KBM-7 (cell line): ENCODE results near the gene PLEKHN1.

ENCODE experiments used
- DNase-seq: peaks from one replicate; pipeline ENCODE4 v3.0.0-alpha.2; 2015
- in situ Hi-C: fragments of 300-500 bp; cut with MboI; formaldehyde crosslinking; loops from 2 replicates; pipeline ENCODE4 v1.14.3; 2020; ENCODE audit warnings: low sequenced_read_pairs, low pct_unique_long_range_greater_than_20kb, mixed read lengths

Gene PLEKHN1

GRCh38 chr1:929712-930632 lies 36.3 kb upstream of the PLEKHN1 start:
- in situ Hi-C loops = no loop called here
- DNase-seq = no peak

GRCh38 chr1:930633-931138 lies 35.6 kb upstream of the PLEKHN1 start:
- DNase-seq = no peak
- in situ Hi-C loops = no loop called here

DNA sequence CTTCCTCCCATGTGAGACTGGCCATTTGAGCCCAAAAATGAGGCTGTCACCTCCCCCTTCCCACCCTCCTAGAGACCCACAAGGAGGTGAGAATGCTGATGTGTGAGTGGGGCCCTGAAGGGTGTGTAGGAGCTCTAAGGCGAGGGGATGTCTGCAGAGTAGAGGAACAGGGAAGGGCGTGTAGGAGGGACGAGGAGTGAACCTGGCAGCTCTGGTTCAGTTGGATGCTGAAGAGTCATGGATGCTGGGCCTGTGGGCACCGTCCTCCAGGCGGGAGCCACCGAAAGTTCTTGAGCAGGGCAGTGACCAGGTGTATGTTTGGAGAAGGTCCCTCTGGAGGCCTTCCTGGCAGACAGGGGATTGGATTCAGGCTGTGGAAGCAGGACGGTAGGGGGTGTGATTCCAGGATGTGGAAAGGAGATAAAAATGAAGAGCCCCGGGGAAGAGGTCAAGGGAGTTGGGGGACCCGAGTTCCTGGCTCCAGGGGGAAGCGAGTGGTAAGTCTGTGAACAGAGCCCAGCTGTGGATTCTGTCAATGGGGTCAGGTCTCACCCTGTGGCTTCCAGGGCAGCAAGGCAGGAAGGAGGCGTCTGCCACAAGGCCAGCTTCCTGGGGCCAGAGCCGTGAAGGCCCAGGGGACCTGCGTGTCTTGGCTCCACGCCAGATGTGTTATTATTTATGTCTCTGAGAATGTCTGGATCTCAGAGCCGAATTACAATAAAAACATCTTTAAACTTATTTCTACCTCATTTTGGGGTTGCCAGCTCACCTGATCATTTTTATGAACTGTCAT lies 34.7 kb upstream of the PLEKHN1 start:
- in situ Hi-C loops = no loop called here
- DNase-seq = no peak

DNA sequence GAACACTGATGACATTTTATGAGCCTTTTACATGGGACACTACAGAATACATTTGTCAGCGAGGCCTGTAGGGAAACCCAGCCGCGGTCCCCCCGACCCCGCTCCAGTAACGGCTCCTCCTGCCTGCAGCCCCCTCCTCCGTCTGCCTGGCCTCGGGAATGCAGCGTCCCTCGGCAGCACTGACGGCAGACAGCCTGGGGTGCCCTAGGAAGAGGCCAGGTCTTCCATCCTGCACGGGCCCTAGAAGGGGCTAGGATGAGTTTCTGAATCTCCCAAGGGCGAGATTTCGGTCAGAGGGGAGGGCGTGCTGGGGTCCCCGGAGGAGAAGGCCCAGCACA lies 34.1 kb upstream of the PLEKHN1 start:
- no peak for DNase-seq
- in situ Hi-C loops = no loop called here

DNA sequence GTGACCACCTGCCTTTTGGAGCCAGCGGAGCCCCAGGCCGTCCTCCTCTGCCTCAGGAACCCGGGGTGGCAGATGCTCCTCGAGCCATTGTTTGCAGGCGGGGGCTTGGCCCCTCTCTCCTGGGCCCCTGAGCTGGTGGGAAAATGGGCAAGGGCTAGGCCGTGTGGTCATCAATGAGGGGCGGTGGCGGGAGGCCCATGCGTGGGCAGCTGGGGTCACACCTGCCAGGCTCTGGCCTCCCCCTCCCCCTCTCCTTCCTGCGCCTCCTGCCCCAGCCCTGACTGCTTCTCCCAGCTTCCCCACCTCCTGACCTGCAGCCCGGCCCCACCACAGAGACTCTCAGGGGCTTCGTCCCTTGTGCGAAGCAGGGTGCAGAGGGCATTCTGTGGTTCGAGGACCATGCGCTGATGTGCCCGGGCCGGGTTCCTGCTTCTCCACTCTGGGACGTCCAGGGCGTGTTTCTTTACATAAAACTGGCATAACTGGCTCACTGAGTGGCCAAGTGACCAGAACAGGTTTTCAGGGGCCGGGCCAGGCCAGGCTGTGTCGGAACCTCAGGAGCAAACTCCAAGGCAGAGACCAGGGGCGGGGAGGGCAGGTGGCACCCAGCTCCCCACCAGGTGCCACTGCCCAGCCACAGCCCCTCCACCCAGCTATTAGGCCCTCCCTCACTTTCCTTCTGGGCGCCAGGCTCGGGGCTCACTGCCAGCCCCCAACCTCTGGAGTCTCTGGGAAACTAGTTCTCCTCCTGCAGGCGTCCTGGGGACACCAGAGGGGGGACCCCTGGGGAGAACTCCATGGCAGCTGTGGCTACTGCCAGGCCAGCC lies 33.3 kb upstream of the PLEKHN1 start:
- in situ Hi-C loops = no loop called here
- no peak for DNase-seq

GRCh38 chr1:933603-933940 lies 32.7 kb upstream of the PLEKHN1 start:
- DNase-seq = no peak
- in situ Hi-C loops = no loop called here

DNA sequence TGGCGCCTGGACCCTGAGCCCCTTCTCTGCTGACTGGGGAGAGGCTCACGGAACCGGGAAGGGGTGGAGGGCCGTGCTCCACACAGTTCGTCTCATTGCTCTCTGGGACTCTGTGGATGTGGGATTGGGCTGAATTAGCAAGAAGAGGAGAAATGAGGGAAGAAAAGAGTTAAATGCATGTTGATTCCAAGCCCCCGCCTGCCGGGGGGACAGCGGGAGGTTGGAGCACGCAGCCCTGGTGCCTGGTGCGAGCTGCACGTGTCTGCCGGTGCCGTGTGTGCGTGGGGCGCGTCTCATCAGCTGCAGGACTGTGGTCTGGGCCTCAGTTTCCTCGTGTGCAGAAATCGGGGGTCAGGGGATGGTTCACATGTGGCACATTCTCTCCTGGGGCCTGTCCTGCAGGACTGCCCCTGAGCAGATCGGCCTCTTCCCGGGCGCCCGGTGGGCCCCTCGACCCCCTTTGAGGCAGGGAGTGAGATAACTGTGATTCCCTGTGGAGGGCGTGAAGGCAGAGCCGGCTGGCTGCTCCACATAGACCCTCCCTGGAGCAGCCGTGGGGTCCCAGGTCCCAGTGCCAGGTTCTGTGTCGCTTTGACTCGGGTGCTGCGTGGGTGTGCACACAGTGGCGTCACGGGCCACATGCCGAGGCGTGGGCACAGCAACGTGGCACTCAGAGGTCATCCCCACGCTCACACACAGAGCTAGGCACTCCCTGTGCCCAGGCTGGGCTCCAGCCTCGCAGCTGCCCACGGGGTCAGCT lies 31.1 kb upstream of the PLEKHN1 start:
- DNase-seq = no peak

DNA sequence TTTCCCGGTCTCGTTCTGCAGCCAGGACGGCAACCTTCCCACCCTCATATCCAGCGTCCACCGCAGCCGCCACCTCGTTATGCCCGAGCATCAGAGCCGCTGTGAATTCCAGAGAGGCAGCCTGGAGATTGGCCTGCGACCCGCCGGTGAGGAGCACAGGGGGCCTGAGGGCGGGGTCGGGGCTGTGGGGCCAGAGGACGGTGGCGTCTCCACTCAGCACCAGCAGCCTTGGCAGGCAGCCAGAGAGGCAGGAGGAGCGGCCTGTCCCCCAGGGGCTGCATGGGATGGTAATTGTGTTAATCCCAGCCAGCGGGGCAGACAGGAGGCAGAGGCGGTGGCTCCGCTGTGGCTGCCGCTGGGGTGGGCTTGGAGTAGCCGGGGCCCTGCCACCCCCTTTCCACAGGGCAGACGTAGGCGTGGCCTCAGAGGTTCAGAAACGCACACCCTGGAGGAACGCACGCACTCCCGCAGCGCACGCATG lies 30.5 kb upstream of the PLEKHN1 start:
- no peak for DNase-seq
- in situ Hi-C loops = no loop called here

More for the DNA sequence above, 31.1 kb upstream of the PLEKHN1 start:
- in situ Hi-C loops = no loop called here

GRCh38 chr1:936348-937264 lies 29.7 kb upstream of the PLEKHN1 start:
- in situ Hi-C loops = no loop called here
- DNase-seq = no peak

- in situ Hi-C loops = no loop called here
- no peak for DNase-seq
Observed at GRCh38 chr1:937521-937920, 28.8 kb upstream of the PLEKHN1 start.

DNA sequence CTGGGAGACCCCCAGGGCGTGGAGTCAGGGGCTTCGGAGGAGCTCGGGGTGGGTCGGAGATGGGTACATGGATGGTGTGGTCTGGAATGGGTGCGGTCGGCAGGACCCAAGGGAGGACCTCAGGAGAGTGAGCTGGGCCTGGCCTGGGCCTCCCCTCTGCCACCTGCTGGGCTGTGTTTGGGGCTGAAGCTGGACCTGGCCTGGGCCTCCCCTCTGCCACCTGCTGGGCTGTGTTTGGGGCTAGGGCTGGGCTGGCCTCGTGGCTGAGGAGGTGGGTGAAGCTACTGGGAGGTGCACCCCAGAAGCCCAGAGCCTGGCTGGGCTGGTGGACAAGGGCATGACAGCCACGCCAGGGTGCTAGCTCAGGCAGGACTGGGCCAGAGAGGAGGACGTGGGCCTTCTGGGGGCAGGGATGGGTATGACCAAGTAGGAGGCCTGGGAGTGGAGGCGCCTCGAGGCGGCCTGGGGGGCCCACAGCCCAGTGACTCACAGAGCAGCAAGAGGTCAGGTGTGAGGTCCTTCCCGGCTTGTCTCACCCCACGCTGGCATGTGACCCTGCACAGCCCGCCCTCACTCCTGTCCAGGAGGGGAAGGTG lies 28.1 kb upstream of the PLEKHN1 start:
- DNase-seq = no peak
- in situ Hi-C loops = no loop called here

DNA sequence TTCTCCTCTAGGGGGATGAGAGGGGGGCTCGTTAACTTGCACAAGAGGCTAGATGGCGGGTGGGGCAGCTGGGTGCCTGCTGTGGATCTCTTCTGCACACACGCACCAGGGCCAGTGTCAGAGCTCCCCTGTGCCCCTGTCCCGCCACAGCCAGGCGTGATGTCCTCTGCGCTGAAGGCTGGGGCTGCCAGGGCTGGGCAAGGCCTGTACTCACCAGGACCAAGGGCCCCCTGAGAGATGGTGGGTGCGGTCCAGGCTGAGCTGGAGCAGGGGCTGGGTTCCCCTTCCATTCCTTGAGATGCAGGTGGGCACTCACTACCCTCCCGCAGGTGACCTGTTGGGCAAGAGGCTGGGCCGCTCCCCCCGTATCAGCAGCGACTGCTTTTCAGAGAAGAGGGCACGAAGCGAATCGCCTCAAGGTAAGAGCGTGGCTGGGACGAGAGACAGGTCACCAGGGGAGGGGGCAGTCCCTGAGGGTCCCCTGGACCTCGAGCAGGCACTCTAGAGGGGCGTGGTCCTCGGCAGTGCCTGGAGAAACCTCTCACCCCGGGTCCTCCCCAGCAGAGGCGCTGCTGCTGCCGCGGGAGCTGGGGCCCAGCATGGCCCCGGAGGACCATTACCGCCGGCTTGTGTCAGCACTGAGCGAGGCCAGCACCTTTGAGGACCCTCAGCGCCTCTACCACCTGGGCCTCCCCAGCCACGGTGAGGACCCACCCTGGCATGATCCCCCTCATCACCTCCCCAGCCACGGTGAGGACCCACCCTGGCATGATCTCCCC lies 27.4 kb upstream of the PLEKHN1 start:
- no peak for DNase-seq
- in situ Hi-C loops = no loop called here

- in situ Hi-C loops = no loop called here
- DNase-seq = no peak
Observed at GRCh38 chr1:939511-940106, 26.7 kb upstream of the PLEKHN1 start.

DNA sequence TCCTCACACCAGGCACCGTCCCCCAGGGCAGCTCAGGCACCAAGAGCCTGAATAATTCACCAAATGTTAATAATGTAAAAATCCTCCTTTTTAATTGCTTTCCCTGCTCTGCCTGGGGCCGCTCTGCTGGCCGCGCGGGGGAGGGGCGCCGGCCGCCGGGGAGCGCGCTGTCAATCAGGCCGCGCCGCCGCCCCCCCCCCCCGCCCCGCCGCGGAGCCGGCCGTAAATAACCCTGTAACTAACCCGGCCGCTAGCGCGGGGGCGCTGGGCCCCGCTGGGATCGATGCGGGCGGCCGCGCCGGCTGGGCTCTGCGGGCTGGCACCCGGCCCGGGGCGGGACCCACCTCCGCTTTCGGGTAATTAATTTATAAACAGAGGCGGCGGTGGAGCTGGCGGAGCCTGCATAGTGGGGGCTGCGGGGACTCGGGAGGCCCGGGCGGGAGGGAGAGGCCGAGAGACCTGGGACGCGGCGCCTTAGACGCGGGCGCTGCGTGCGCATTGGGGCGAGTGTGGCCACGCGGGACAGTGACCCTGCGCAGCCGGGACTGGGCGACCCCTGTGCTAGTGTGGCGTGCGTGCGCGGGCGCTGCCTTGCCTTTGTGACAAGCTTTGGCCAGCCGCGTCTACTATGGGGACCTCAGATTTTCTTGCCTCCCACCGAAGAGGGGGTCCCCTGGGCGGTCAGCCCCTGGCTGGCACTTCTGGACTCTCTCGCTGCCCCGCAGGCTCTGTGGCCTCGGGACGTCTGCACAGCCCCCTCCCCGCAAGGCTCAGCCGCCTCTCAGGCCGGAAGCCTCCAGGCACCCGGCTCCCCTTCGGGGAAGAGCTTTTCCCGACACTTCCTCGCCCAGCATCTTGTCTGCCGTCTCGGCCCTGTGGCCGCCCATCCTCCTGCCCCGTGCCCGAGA lies 25.9 kb upstream of the PLEKHN1 start:
- no peak for DNase-seq
- in situ Hi-C loops = no loop called here

DNA sequence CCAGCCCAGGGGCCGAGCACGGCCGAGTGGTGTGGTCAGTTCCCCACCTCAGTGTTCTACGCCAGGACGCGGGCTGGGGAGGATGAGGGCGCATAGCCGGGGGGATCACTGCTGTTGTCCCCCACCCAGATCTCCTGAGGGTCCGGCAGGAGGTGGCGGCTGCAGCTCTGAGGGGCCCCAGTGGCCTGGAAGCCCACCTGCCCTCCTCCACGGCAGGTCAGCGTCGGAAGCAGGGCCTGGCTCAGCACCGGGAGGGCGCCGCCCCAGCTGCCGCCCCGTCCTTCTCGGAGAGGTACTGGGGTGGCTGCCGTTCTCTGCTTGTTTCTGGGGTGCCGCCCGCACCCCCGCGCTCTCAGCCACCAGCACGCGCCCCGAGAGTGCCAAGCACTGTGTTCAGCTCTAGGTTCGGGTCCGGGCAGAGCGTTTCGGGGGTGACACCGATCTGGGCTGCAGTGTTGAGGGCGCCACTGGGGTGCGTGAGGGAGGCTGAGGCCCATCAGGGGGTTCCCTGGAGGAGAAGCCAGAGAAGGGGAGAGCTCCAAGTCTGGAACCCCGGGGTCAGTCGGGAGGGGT lies 25.2 kb upstream of the PLEKHN1 start:
- no peak for DNase-seq

More for the DNA sequence above, 25.2 kb upstream of the PLEKHN1 start:
- in situ Hi-C loops = no loop called here
